Left cardiac atrium (tissue), 4 donors: Measurements from ENCODE around the gene TPST2. TPM values are rescaled to one million over a fixed set of nuclear protein-coding genes. Genes with fewer than 3 reads are reported as not detected.

Experiments
- ATAC-seq, 2 donors: fragments of 200-7000 bp; cut with Tn5 transposase; one replicate each; pipeline ENCODE4 v1.9.1; 2020; ENCODE audit warnings: mild to moderate bottlenecking in 2 of 2, moderate library complexity in 2 of 2
- DNase-seq: peaks from one replicate; pipeline ENCODE4 v3.0.0-alpha.2; 2020
- intact Hi-C, 2 donors: fragments of 100-400 bp; cut with DNase I; formaldehyde crosslinking; loops; one replicate each; pipeline versions ENCODE4 v1.14.1 to v1.15.1; 2022 to 2023
- total RNA-seq, 2 donors: library from RNA; stranded (reverse); fragmentation: NEBNext Ultra II Directional; extraction: Animal tissue kit (Norgen Biotek cat#: 25700); gene quantifications; one replicate each; pipeline ENCODE4 v1.2.1, GENCODE V29; 2021
- donor health status: DM: no; HTN: yes; CAD: no.
- donor health status: DM: no; HTN: yes; CAD: no; lungs with severe emphysema.
- donor health status: DM: yes; HTN: yes; CAD: no.
- donor health status: Dilated cardiomyopathy.

Gene TPST2
- total RNA-seq, 2 donors from 2014 or later = 22.1 to 36.5 TPM

DNA sequence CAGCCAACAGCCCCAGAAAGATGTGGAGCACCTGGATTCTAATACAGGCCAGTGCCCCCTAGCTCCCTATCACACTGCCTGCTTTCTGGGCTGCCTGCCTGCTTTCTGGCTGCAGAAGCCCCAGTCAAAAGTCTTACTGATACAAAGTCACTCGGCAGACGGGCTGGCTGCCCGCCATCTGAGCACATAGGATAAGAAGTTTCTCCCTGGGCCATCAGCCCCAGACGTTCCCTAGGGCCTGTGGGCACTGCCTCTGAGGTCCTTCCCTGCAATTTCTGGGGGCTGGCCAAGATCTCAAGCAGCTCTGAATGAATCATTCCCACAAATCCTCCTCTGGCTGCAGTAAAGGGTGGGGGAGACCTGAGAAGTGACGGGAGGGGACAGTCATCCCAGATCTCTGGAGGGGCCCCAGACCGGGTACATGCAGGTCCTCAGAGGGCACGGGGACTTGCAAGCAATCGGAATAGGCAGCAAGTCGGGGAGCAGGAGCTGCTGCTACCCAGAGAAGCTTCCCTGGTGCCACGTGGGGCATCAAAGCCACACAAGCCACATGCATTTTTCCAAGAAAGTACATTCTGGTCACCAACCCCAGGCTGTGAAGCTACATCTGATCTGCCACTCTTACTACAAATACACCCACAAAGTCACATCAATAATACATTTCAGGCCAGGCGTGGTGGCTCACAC is 4.7 kb downstream of the TPST2 start:
- DNase-seq (peak; percentile 88), ATAC-seq (peak; percentile 9 to 48)
- intact Hi-C loops = loop anchor here (5.0 to 10.0 kb wide), 2 partner anchors 70 to 73 kb away; partner anchors contain the start of gene TFIP11 (in 2 of the 2)

GRCh38 chr22:26584010-26584409 is 5.9 kb downstream of the TPST2 start:
- intact Hi-C loops = loop anchor here in 1 of 2 donors (10.0 kb wide), 1 partner anchor 69 kb away; the partner anchor contains the start of gene TFIP11
- DNase-seq = no peak
- no peak for ATAC-seq

- DNase-seq (no peak), ATAC-seq (no peak)
- intact Hi-C loops = loop anchor here in 1 of 2 donors (10.0 kb wide), 1 partner anchor 67 kb away; the partner anchor contains the start of gene TFIP11
These were observed 8.2 kb downstream of the TPST2 start for GRCh38 chr22:26581633-26582168.

DNA sequence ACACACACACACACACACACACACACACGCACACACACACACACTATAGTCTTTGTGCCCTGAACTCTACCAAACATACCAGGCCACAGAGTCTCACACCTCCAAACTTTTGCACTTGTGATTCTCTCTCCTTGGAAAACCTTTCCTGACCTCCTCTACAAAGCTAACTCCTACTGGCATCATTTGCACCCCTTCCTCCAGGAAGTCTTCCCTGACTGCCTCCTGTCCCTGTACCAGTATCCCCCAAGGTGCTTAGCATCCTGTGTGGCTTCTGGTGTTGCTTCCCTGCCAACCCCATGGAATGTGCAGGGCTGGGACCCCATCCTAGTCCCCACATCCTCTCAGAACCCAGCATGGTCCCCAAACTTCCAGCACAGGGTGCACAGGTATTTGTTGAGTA is 8.9 kb downstream of the TPST2 start:
- ATAC-seq (no peak), DNase-seq (no peak)
- intact Hi-C loops = loop anchor here in 1 of 2 donors (10.0 kb wide), 1 partner anchor 66 kb away; the partner anchor contains the start of gene TFIP11

DNA sequence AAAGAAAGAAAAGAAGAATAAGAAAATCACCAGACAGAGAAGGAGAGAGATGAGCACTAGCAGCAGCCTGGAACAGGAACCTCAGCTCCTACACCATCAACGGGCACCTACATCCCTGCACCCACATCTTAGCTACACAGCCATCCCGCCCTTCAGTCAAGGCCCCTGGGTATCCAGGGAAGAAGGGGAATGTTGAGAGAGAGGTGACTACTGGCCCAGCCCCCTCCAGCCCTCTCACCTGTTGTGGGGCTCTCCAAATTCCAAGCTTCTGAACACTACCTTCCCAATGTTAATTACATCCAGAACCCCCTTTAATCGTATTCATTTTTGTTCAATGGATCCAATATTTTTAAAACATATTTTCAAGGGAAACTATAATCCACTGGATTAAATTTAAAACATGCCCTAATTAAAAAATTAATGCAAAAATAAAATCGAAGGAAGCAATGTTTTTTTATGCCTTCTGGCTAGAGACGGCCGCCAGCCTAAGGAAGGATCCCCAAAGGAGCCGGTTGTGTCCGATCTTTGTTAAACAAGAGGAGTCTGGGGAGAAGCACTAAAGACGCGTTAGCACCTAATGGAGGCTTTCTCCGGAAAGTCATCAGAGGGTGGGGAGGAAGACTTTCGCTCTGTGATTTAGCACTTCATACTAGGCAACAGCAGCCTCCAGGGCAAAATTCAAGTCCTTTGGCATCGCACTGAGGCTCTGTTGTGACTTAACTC is 9.5 kb downstream of the TPST2 start:
- DNase-seq (no peak), ATAC-seq (no peak)
- intact Hi-C loops = loop anchor here in 1 of 2 donors (10.0 kb wide), 1 partner anchor 66 kb away; the partner anchor contains the start of gene TFIP11

- ATAC-seq = peak; percentile 46 to 53
- DNase-seq = no peak
- intact Hi-C loops = no loop called here
These were observed 10.5 kb downstream of the TPST2 start for GRCh38 chr22:26579331-26579886.

DNA sequence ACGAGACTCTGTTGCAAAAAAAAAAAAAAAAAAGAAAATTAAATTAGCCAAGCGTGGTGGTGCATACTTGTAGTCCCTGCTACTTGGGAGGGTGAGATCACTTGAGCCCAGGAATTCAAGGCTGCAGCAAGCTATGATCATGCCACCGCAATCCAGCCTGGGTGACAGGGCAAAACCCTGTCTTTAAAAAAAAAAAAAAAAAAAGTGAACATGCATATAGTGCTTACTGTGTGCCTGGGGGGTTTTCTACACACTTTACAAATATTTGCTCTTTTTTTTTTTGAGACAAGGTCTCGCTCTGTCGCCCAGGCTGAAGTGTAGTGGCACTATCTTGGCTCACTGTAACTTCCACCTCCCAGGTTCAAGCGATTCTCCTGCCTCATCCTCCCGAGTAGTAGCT is 12.9 kb downstream of the TPST2 start:
- DNase-seq (no peak), ATAC-seq (no peak)
- intact Hi-C loops = no loop called here

- DNase-seq = no peak
- intact Hi-C loops = no loop called here
These were observed 13.8 kb downstream of the TPST2 start for GRCh38 chr22:26576026-26576680.

GRCh38 chr22:26574001-26574723 is 15.8 kb downstream of the TPST2 start:
- no peak for ATAC-seq
- no peak for DNase-seq
- intact Hi-C loops = no loop called here

More at GRCh38 chr22:26576026-26576680, 13.8 kb downstream of the TPST2 start:
- ATAC-seq = no peak

GRCh38 chr22:26573026-26573662 is 16.8 kb downstream of the TPST2 start:
- intact Hi-C loops = no loop called here
- peak in 1 of 2 donors; percentile 70 for ATAC-seq
- peak; percentile 72 for DNase-seq

- intact Hi-C loops = no loop called here
- ATAC-seq = peak; percentile 61 to 82
- DNase-seq = no peak
These were observed 18.9 kb downstream of the TPST2 start for GRCh38 chr22:26570864-26571525.

- DNase-seq (no peak), ATAC-seq (peak; percentile 36 to 40)
- intact Hi-C loops = no loop called here
These were observed 19.8 kb downstream of the TPST2 start for GRCh38 chr22:26570115-26570514.

GRCh38 chr22:26568207-26568706 is 21.7 kb downstream of the TPST2 start:
- DNase-seq (no peak), ATAC-seq (no peak)
- intact Hi-C loops = no loop called here

- ATAC-seq = no peak
- intact Hi-C loops = no loop called here
- DNase-seq = no peak
These were observed 22.3 kb downstream of the TPST2 start for GRCh38 chr22:26567610-26568009.

DNA sequence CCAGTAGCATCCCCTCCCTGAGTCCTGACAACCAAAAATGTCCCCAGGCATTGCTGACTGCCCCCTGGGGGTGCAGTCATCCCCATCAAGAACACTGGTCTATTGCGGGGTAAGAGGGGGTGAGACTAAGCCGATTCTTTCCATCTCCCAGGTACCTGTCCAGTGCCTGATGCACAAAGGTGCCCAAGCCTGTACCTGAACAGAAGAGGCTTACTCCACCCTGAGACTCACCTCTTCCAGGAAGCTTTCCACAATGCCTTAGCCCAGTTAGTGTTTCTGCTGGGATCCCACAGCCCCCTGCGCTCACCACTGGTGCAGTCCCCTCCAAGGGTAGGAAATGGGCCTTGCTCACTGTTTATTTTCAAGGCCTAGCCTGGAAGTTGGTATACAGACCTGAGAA is 22.9 kb downstream of the TPST2 start:
- intact Hi-C loops = no loop called here
- no peak for ATAC-seq
- DNase-seq = no peak

DNA sequence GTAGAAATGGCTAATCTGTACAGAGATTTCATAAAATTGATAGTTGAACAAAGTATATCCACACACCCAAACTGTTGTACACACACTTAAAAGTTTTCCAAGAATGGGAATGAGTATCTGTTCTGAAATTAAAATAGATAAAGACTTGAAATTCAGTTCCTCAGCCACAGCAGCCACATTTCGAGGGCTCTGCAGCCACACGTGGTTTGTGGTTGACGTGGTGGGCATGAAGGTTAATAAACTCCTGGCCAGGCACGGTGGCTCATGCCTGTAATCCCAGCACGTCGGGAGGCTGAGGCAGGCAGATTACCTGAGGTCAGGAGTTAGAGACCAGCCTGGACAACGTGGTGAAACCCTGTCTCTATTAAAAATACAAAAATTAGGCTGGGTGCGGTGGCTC is 24.0 kb downstream of the TPST2 start:
- no peak for DNase-seq
- intact Hi-C loops = no loop called here
- ATAC-seq = no peak

DNA sequence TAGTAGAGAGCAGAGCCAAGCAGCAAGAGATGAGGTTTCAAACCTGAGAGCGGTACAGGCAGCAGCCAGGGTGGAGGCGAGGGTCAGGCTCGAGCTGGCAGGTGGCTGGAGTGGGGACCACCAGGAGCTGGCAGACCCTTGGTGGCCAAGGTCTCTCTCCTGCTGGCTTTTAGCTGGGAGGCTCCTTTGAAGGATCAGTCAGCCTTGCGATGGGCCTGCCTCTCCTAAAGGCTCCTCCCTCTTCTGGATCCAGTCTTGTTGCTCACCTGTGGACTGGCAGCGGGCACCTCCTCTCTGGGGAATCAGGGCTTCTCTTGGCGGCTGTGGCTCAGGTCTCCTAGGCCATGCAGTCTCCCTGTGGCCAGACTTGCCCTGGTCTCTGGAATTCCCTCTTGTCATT is 24.8 kb downstream of the TPST2 start:
- intact Hi-C loops = no loop called here
- no peak for DNase-seq

More for the DNA sequence above, 24.8 kb downstream of the TPST2 start:
- ATAC-seq = no peak
